ENCODE results near the gene EGR4.

DNA sequence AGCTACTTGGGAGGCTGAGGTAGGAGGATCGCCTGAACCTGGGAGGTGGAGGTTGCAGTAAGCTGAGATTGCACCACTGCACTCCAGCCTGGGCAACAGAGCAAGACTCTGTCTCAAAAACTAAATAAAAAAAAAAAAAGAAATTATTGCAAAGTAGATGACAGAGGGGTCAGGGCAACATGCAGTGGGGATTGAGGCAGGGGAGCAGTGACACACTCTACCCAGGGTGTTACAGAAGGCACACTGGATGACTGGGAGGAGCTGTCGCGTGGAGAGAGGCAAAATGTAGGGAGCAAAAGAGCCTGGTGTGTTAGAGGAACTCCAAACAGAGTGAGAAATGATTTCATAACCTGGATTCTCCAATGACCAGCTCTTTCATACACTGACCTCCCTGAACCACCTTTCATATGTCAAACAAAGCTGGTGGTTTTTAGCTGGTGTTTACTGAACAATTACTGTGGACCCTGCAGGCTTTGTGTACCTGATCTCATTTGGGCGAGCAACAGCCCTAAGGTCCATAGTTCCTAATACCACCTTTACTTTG is 31.2 kb downstream of the EGR4 start:
- TF ChIP-seq CTCF (conservative IDR thresholded peaks at IDR 0.05; ENCODE audit: low read depth, low read length) (no peak), EZH2 (IDR thresholded peaks at IDR 0.05; ENCODE audit: low read length, unreplicated experiment) (no peak)
